Measurements from ENCODE around the gene IGSF6. TPM values are rescaled to one million over a fixed set of nuclear protein-coding genes. Genes with fewer than 3 reads are reported as not detected.

IGSF6 gene
- total and polyA plus RNA-seq, 2 of the 8 experiments (the other 6 are each of a cell fraction or from before 2014, with no cell fraction given), result not detected

- H2BK5ac ChIP-seq (ENCODE audit: low read depth, low read length), result no peak overlapping the region
- H4K91ac ChIP-seq (replicated peaks; ENCODE audit: insufficient read length, low read length), result no peak overlapping the region
- no peaks in the 10 kb centered on the region for H3K4me1 ChIP-seq (replicated peaks in 1 of 4; ENCODE audit: control insufficient read depth in 3 of 4, insufficient read depth in 4 of 4, low read length in 3 of 4)
- no peak overlapping the region for H3K23ac ChIP-seq (ENCODE audit: insufficient read length)
- H3K4me3 ChIP-seq (ENCODE audit: extremely low read depth in 1 of 4, insufficient read depth in 2 of 4, low read depth in 3 of 4, low read length in 4 of 4), result no peak overlapping the region
- H3K27ac ChIP-seq (ENCODE audit: low read depth, low read length), result no peak overlapping the region
- no peak overlapping the region for H3K14ac ChIP-seq (ENCODE audit: insufficient read length)
- H3K56ac ChIP-seq (replicated peaks; ENCODE audit: insufficient read length, low read depth, low read length), result no peak overlapping the region
- H3K79me1 ChIP-seq (ENCODE audit: low read depth, low read length), result peaks cover 2% of the 10 kb centered on the region; the same call in 1 of the 2 replicates
- ChIA-PET CTCF (ENCODE audit: partially characterized antibody) (interaction anchor here (0.5 to 3.8 kb wide), 6 partner anchors 11 to 117 kb away, joined by 3 to 25 read pairs (median 3); no protein-coding TSS in a partner anchor), POLR2A (ENCODE audit: partially characterized antibody) (no interaction called here)
- no peaks in the 10 kb centered on the region for H3K27me3 ChIP-seq (replicated peaks in 1 of 4; ENCODE audit: control insufficient read depth in 3 of 4, extremely low read depth in 1 of 4, insufficient read depth in 3 of 4, low read length in 3 of 4)
- no peak overlapping the region for H3K9ac ChIP-seq (replicated peaks in 1 of 4; ENCODE audit: extremely low read depth in 1 of 4, low read depth in 3 of 4, low read length in 3 of 4)
- H2BK120ac ChIP-seq (replicated peaks; ENCODE audit: low read depth, low read length), result no peak overlapping the region
- H2BK12ac ChIP-seq (ENCODE audit: low read depth, low read length), result no peak overlapping the region
- WGBS, 2 experiments (ENCODE audit: extremely low coverage in 1 of 2, insufficient coverage in 1 of 2, insufficient read length in 1 of 2, insufficient replicate concordance in 2 of 2, low coverage in 1 of 2, low lambda C conversion rate in 2 of 2, missing lambda C conversion rate in 1 of 2), result 84% methylated on average over 5 of the region's 5 CpGs; no CpG with 5 or more reads in 1 of the 2 experiments
- no peak for DNase-seq (ENCODE audit: low read depth in 1 of 2, low spot score in 2 of 2)
- H3K4me2 ChIP-seq (ENCODE audit: insufficient read depth in 1 of 2, low read depth in 2 of 2, low read length in 2 of 2), result no peak overlapping the region
- no peaks in the 10 kb centered on the region for H3K9me3 ChIP-seq (ENCODE audit: insufficient read depth in 2 of 2, low read depth in 1 of 2, low read length in 1 of 2)
- no peaks in the 10 kb centered on the region for H3K36me3 ChIP-seq (ENCODE audit: control insufficient read depth in 2 of 4, insufficient read depth in 4 of 4, low read length in 3 of 4)
- FAIRE-seq, result no peak
- no peak overlapping the region for H3K18ac ChIP-seq (ENCODE audit: extremely low read depth, low read length)
- no peak overlapping the region for H2AFZ ChIP-seq (ENCODE audit: low read length)
- H2BK15ac ChIP-seq (ENCODE audit: low read length), result no peak overlapping the region
- H2BK20ac ChIP-seq (ENCODE audit: low read length), result no peak overlapping the region
- no peak overlapping the region for H4K8ac ChIP-seq (ENCODE audit: extremely low read depth, insufficient read depth, low read length)
- no peaks in the 10 kb centered on the region for H3K23me2 ChIP-seq (ENCODE audit: low read depth, low read length)
- H3K4ac ChIP-seq (replicated peaks; ENCODE audit: insufficient read length, low read depth, low read length), result no peak overlapping the region
- peaks cover 0 to 10% of the 10 kb centered on the region in 2 experiments; a peak in 1 of 4 replicates for H3K79me2 ChIP-seq (ENCODE audit: control insufficient read depth in 1 of 2, insufficient read depth in 2 of 2, low read length in 2 of 2)
- H4K20me1 ChIP-seq (replicated peaks in 1 of 2; ENCODE audit: control insufficient read depth in 1 of 2, insufficient read depth in 2 of 2, low read length in 2 of 2), result peaks cover 0 to 3% of the 10 kb centered on the region in 2 experiments
- no peak overlapping the region for H2AK5ac ChIP-seq (ENCODE audit: low read depth, low read length)
- no peak overlapping the region for H4K5ac ChIP-seq (ENCODE audit: insufficient read length, low read depth, low read length)
- no peak for TF ChIP-seq BRCA1 (IDR thresholded peaks at IDR 0.05; ENCODE audit: low read depth, low read length)
- TF ChIP-seq, protein P1, sequence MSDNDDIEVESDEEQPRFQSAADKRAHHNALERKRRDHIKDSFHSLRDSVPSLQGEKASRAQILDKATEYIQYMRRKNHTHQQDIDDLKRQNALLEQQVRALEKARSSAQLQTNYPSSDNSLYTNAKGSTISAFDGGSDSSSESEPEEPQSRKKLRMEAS (IDR thresholded peaks at IDR 0.05), result no peak
These were observed 6.3 kb downstream of the IGSF6 start for GRCh38 chr16:21646091-21646490.
